ENCODE measurements around the gene MBD6. TPM values are rescaled to one million over a fixed set of nuclear protein-coding genes. Genes with fewer than 3 reads are reported as not detected.

MBD6 gene
- total and polyA plus RNA-seq, 9 donors, result 11.0 to 55.5 (median 32.9) TPM

DNA sequence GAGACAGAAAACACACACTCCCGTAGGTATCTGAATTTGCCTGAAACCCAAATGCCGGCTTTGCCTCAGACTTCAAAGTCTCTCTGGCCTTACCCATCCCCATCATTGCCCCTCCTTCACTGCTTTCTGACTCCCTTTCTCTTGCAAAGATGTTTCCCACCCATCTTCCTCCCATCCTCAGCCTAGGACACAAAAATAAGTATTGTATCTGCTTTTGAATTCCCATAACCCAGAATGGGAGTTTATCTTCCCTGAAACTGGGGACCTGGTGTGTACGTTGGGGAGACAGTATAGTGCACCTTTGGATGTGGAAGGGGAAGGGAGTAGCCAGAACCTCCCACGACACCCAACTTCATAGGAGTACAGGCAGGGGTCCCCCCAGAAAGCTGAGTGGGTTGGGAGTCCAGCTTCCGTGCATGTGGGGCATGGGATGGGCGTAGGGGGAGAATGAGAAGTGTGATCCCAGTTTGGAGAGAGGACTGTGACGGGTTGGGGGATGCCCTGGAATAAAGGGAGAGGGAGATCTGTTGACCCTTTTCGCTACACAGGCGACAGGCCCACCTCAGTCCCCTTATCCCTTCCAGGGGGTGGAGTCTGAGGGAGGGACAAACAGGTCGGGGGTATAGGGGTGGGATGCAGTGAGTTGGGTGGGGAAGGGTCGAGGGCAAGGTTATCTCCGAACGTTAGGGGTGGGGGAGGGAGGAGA lies 26.7 kb downstream of the MBD6 start:
- H3K27ac ChIP-seq (ENCODE audit: low read length), result no peak overlapping the region
- peaks cover 13% of the 10 kb centered on the region for H3K4me1 ChIP-seq (ENCODE audit: control insufficient read depth, insufficient read depth, low read length)
- 28% methylated on average over 6 of the region's 13 CpGs for WGBS (ENCODE audit: insufficient coverage)
- peaks cover 54% of the 10 kb centered on the region for H3K27me3 ChIP-seq (ENCODE audit: control insufficient read depth, insufficient read depth, low read length)
- no peaks in the 10 kb centered on the region for H3K36me3 ChIP-seq (ENCODE audit: control insufficient read depth, insufficient read depth, low read length)
- no peak for DNase-seq
- H3K9me3 ChIP-seq (replicated peaks; ENCODE audit: control insufficient read depth, low read depth, low read length), result no peaks in the 10 kb centered on the region
- H3K4me3 ChIP-seq (ENCODE audit: low read length), result no peak overlapping the region

DNA sequence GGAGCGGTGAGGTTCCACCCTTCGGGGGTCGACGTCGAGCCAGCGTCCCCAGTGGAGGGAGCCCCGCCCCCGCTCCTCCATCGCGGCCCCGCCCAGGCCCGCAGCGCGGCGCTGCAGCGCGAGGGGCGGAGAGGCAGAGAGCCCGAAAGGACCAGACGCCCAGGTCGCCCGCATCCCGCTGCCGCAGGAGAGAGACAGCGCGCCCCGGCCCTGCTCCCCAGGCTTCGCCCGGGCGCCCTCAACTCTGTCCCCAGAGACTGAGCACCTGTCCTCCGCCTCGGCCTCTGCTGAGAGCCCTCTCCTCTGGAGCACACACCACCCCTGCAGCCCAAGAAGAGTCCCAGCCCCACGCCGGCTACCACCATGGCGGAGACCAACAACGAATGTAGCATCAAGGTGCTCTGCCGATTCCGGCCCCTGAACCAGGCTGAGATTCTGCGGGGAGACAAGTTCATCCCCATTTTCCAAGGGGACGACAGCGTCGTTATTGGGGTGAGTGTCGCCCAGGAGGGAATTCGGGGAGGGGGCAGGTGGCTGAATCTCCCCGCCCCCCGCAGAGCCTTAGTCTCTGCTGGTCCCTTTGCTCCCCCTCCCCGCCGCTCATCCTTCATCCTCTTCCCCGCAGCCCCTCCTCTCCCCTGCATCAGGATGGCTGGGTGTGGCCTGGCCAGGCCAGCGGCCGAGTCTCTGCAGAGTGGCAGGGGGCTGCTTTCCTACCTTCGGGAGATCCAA lies 27.5 kb downstream of the MBD6 start, which contains the start of gene KIF5A:
TSS of gene KIF5A (plus strand) at position 136 of the 732 bp plus-strand sequence. CDS start at position 364, 228 bp downstream.
- H3K27ac ChIP-seq (ENCODE audit: low read length), result no peak within 1 kb of the TSS
- no peak for DNase-seq
- no peaks in the 10 kb centered on the region for H3K36me3 ChIP-seq (ENCODE audit: control insufficient read depth, insufficient read depth, low read length)
- H3K9me3 ChIP-seq (replicated peaks; ENCODE audit: control insufficient read depth, low read depth, low read length), result no peaks in the 10 kb centered on the region
- peaks cover 13% of the 10 kb centered on the region for H3K4me1 ChIP-seq (ENCODE audit: control insufficient read depth, insufficient read depth, low read length)
- H3K4me3 ChIP-seq (ENCODE audit: low read length), result no peak within 1 kb of the TSS
- peaks cover 61% of the 10 kb centered on the region for H3K27me3 ChIP-seq (ENCODE audit: control insufficient read depth, insufficient read depth, low read length)
- under 1% methylated on average over 47 of the region's 52 CpGs for WGBS (ENCODE audit: insufficient coverage)

DNA sequence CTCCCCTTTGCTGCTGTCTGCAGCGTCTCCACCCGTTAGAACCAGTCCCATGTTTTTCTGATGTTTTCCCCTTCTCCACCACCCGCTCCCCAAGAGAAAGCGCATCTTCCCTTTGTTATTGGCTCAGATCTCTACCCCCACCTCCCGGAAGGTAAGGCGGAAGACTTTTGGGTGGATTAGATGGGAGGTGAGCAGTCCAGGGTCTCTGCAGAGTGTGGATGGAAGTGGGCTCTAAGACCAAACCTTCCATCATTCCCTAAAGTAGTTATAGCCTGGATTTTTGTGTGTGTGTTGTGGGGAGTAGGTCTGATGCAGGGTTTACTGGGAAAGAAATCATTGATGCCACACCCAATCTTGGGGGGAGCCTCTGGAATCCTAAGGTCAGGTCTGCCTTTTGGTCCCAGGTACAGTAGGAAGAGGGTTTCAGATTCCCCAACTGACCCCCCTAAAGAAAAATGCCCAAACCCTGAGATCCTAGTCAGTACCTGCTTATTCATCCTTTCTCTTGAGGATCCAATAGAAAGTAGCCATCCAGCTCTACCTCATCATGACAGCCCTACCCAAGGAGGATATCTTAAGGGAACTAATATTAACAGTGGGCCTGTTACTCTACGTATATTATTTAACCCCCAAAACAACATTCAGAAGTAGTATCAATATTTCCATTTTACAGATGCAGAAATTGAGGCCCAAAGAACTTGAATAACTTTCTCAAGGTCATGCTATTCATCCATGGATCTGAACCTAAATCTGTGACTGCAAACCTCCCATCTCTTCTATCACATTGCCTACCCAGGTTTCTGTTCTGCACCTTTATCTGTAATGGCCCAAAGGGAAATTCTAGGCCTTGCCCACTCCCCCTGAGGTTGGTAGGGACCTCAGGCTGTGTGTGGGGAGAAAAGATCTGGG lies 28.3 kb downstream of the MBD6 start:
- Histone ChIP-seq H3K4me3 (ENCODE audit: low read length) (no peak overlapping the region), H3K27me3 (ENCODE audit: control insufficient read depth, insufficient read depth, low read length) (peaks cover 61% of the 10 kb centered on the region), H3K27ac (ENCODE audit: low read length) (no peak overlapping the region), H3K36me3 (ENCODE audit: control insufficient read depth, insufficient read depth, low read length) (no peaks in the 10 kb centered on the region), H3K4me1 (ENCODE audit: control insufficient read depth, insufficient read depth, low read length) (peaks cover 9% of the 10 kb centered on the region), H3K9me3 (replicated peaks; ENCODE audit: control insufficient read depth, low read depth, low read length) (no peaks in the 10 kb centered on the region)
- 6% methylated on average over 2 of the region's 7 CpGs for WGBS (ENCODE audit: insufficient coverage)
- no peak for DNase-seq

DNA sequence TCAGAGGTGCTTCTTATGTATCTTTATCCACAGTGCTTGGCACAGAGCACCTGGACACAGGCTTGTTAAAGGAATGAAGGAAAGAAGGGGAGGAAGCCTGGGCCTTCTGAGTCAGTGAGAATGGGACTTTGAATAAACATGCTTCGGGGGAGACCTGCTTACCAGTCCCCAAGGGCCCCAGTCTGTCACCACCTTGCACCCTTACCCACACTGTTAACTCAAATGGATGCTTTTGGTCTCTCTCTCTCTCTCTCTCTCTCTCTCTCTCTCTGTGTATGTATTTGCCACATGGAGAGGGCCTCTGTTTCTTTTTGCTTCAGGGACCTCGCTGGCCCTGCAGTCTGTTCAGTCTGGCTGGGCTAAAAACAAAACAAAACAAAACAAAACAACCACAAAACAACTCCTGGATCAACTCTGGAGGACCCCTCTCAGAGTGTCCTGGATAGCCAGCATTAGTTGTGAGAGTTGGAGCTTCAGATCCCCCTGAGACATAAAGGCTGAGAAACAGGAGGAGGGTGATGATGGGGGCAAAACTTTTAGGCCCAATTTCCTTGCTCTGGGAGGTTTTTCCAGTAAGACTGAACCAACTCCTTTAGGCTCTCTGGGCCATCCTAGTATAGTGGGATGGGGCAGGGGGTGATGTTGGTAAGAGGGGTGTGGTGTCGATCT lies 29.1 kb downstream of the MBD6 start:
- H3K4me1 ChIP-seq (ENCODE audit: control insufficient read depth, insufficient read depth, low read length), result peaks cover 3% of the 10 kb centered on the region
- peaks cover 61% of the 10 kb centered on the region for H3K27me3 ChIP-seq (ENCODE audit: control insufficient read depth, insufficient read depth, low read length)
- no peak for DNase-seq
- H3K36me3 ChIP-seq (ENCODE audit: control insufficient read depth, insufficient read depth, low read length), result no peaks in the 10 kb centered on the region
- no peak overlapping the region for H3K4me3 ChIP-seq (ENCODE audit: low read length)
- no peak overlapping the region for H3K27ac ChIP-seq (ENCODE audit: low read length)
- no CpG with 5 or more reads among the region's 3 CpGs for WGBS (ENCODE audit: insufficient coverage)
- H3K9me3 ChIP-seq (replicated peaks; ENCODE audit: control insufficient read depth, low read depth, low read length), result no peaks in the 10 kb centered on the region

DNA sequence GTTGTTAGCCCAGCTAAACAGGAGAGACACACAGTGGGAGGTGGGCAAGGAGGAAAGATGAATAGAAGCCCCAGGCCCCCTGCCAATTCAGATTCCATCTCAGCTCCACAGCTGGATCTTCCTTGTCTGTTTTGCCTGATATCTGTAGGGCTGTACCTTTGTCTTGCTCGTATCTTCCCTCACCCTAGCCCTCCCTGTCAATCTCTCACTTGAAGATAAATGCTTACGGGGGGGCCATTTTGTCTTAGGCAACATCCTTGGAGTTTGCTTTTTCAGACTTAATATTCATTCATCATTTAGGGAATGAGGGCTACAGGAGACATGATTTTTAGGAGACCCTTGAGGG lies 29.7 kb downstream of the MBD6 start:
- Histone ChIP-seq H3K4me3 (ENCODE audit: low read length) (no peak overlapping the region), H3K27ac (ENCODE audit: low read length) (no peak overlapping the region), H3K36me3 (ENCODE audit: control insufficient read depth, insufficient read depth, low read length) (no peaks in the 10 kb centered on the region), H3K27me3 (ENCODE audit: control insufficient read depth, insufficient read depth, low read length) (peaks cover 61% of the 10 kb centered on the region), H3K9me3 (replicated peaks; ENCODE audit: control insufficient read depth, low read depth, low read length) (no peaks in the 10 kb centered on the region), H3K4me1 (ENCODE audit: control insufficient read depth, insufficient read depth, low read length) (peaks cover 3% of the 10 kb centered on the region)
- no CpG with 5 or more reads among the region's 2 CpGs for WGBS (ENCODE audit: insufficient coverage)
- DNase-seq, result no peak

DNA sequence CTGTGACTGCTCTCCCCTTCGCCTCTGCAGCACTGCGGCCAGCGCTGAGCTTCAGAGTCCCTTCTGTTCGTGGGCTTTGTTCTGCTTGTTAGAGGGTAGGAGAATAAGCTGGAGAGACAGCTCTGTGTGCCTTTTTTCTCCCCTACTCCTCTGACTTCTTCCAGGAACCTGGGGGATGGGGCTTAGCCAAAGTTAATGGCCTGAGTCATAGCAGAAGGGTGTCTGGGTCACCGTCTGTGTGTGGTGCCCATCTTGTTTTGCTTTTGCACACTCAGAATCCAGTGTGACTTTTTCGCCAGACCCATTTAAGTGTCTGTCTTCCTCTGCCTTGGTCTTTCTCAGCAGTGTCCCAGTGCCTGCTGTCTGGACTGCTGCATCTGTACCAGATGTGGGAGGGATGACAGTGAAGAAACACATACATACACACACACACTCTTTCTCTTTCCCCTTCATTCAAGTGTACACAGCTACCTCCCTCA lies 30.2 kb downstream of the MBD6 start:
- Histone ChIP-seq H3K27me3 (ENCODE audit: control insufficient read depth, insufficient read depth, low read length) (peaks cover 61% of the 10 kb centered on the region), H3K9me3 (replicated peaks; ENCODE audit: control insufficient read depth, low read depth, low read length) (no peaks in the 10 kb centered on the region), H3K36me3 (ENCODE audit: control insufficient read depth, insufficient read depth, low read length) (no peaks in the 10 kb centered on the region), H3K4me1 (ENCODE audit: control insufficient read depth, insufficient read depth, low read length) (peaks cover 3% of the 10 kb centered on the region), H3K27ac (ENCODE audit: low read length) (no peak overlapping the region), H3K4me3 (ENCODE audit: low read length) (no peak overlapping the region)
- DNase-seq, result no peak
- no CpG with 5 or more reads among the region's 6 CpGs for WGBS (ENCODE audit: insufficient coverage)

DNA sequence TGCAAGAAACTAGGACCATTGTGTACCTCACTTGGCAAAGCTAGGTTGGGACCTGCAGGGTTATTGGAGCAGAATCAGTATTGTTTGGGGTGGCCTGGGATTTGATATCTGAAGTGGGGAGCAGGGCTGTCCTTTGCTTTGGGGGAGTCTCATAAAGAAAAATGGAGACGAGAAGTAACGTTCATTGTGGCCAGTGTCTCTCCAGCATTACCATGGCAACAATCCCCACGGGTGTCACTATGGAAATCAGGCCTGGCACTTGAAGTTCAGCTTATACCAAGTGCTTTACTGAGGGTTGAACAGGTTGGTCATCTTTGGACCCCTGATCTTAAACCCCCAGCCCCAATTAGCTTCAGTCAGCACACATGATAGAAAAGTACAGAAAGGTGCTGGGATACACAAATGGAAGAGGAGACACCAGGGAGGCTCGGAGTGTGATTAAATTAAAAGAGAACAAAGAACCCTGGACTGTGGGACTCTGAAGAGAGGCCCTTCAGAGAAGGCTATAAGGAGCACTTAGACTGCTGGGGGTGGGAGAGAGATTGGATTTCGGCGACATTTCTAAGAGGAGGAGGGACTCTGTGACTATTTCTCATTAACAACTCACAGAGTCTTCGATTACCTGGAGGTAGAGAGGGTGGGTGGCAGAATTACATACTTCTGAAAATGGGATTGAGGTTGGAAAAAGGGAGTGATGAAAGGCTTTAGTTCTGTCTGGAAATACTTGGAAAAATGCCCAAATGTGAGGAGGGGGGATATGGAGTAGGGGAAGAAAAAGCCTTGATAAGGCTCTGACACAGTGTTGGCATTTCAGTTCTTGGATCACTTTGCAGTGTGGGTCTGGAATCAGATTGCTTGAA lies 30.9 kb downstream of the MBD6 start:
- Histone ChIP-seq H3K4me1 (ENCODE audit: control insufficient read depth, insufficient read depth, low read length) (peaks cover 3% of the 10 kb centered on the region), H3K27me3 (ENCODE audit: control insufficient read depth, insufficient read depth, low read length) (peaks cover 57% of the 10 kb centered on the region), H3K4me3 (ENCODE audit: low read length) (no peak overlapping the region), H3K27ac (ENCODE audit: low read length) (no peak overlapping the region), H3K9me3 (replicated peaks; ENCODE audit: control insufficient read depth, low read depth, low read length) (no peaks in the 10 kb centered on the region), H3K36me3 (ENCODE audit: control insufficient read depth, insufficient read depth, low read length) (no peaks in the 10 kb centered on the region)
- no peak for DNase-seq
- 80% methylated on average over 1 of the region's 7 CpGs for WGBS (ENCODE audit: insufficient coverage)

DNA sequence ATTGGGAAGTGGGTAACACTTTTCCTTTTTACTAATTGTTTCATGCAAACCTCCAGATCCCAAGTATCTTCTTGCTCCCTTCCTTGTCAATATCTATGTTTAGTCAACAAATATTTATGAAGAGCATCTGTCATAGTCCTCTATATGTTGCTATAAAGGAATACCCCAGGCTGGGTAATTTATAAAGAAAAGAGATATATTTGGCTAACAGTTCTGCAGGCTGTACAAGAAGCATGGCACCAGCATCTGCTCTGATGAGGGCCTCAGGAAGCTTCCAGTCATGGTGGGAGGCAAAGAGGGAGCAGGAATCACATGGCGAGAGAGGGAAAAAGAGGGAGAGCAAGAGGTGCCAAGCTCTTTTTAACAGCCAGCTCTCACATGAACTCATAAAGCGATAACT lies 31.8 kb downstream of the MBD6 start:
- H3K4me1 ChIP-seq (ENCODE audit: control insufficient read depth, insufficient read depth, low read length), result peaks cover 3% of the 10 kb centered on the region
- WGBS (ENCODE audit: insufficient coverage), result no CpG with 5 or more reads among the region's 2 CpGs
- peaks cover 48% of the 10 kb centered on the region for H3K27me3 ChIP-seq (ENCODE audit: control insufficient read depth, insufficient read depth, low read length)
- DNase-seq, result no peak
- no peaks in the 10 kb centered on the region for H3K9me3 ChIP-seq (replicated peaks; ENCODE audit: control insufficient read depth, low read depth, low read length)
- H3K4me3 ChIP-seq (ENCODE audit: low read length), result no peak overlapping the region
- H3K27ac ChIP-seq (ENCODE audit: low read length), result no peak overlapping the region
- no peaks in the 10 kb centered on the region for H3K36me3 ChIP-seq (ENCODE audit: control insufficient read depth, insufficient read depth, low read length)

DNA sequence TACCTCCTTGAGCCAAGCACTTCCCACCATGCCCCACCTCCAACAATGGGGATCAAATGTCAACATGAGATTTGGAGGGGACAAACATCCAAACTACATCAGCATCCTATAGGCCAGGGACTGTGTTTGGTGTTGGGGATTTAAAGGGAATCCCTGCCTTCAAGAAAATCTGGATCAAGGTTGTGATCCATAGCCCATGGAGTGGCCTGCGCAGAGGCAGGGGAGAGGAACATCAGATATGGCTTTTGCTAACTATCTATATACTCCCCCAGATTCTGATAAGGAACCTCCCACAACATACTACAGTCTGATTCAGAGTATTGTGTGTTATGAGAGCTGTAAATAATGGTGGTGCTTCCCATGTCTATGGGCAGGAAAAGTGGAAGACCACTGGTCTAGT lies 32.3 kb downstream of the MBD6 start:
- Histone ChIP-seq H3K4me1 (ENCODE audit: control insufficient read depth, insufficient read depth, low read length) (peaks cover 3% of the 10 kb centered on the region), H3K27me3 (ENCODE audit: control insufficient read depth, insufficient read depth, low read length) (peaks cover 44% of the 10 kb centered on the region), H3K4me3 (ENCODE audit: low read length) (no peak overlapping the region), H3K27ac (ENCODE audit: low read length) (no peak overlapping the region), H3K9me3 (replicated peaks; ENCODE audit: control insufficient read depth, low read depth, low read length) (no peaks in the 10 kb centered on the region), H3K36me3 (ENCODE audit: control insufficient read depth, insufficient read depth, low read length) (no peaks in the 10 kb centered on the region)
- WGBS (ENCODE audit: insufficient coverage), result no CpG with 5 or more reads among the region's 1 CpG
- DNase-seq, result no peak

Data from muscle of leg (tissue), 11 donors.